AG04450 (cell line): ENCODE results near the gene PIRT. TPM values are rescaled to one million over a fixed set of nuclear protein-coding genes. Genes with fewer than 3 reads are reported as not detected.
"Not testable (repeated sequence)": the region's sequence is repeated elsewhere in the genome, so short reads cannot be mapped to it uniquely, and the experiment has no call there.

Source experiments
- CTCF ChIA-PET: fragments of 300-600, 350-600 bp; formaldehyde crosslinking; extraction: SDS; loops from one replicate; lab custom pipeline; 2022; ENCODE audit warnings: antibody characterized with exemption, inconsistent platforms; lab: Charles Lee
- POLR2A ChIA-PET: fragments of 350-600 bp; formaldehyde crosslinking; extraction: SDS; loops from one replicate; lab custom pipeline; 2021; ENCODE audit warnings: antibody characterized with exemption, inconsistent platforms; lab: Yijun Ruan, JAX
- DNase-seq: peaks from one replicate; pipeline ENCODE4 v3.0.0-alpha.2; 2011; ENCODE audit warnings: low read depth, low spot score
- H3K27ac ChIP-seq: one replicate; pipeline ENCODE4 v1.5.1; 2012; ENCODE audit warnings: low read depth, low read length, control low read depth
- H3K27me3 ChIP-seq: one replicate; pipeline ENCODE4 v1.6.0; 2012; ENCODE audit warnings: low read length; ENCODE audit not compliant: control insufficient read depth, insufficient read depth
- H3K4me3 ChIP-seq: 2 replicates; pipeline ENCODE4 v1.5.1; 2011; ENCODE audit warnings: mild to moderate bottlenecking, low read depth, low read length, control low read depth
- H3K9me3 ChIP-seq: 2 replicates; pipeline ENCODE4 v1.5.1; 2012; ENCODE audit warnings: low read length; ENCODE audit not compliant: control insufficient read depth, insufficient read depth
- CTCF ChIP-seq: IDR thresholded peaks from 2 replicates; pipeline ENCODE4 v1.5.1; 2011; ENCODE audit warnings: low read depth, low read length, control low read depth, inconsistent platforms
- polyA plus RNA-seq: library from polyadenylated mRNA; depleted of rRNA; stranded (reverse); fragments of >200 nt; gene quantifications from 2 replicates; pipeline ENCODE4 v1.2.3, GENCODE V29; 2011

The PIRT gene
- polyA plus RNA-seq, 1 experiment, result not detected

GRCh38 chr17:10871914-10872313 lies 34.0 kb upstream of the PIRT start:
- CTCF ChIA-PET, result no interaction called here
- POLR2A ChIA-PET, result no interaction called here
- H3K4me3 ChIP-seq, result no peak overlapping the region
- no peak for DNase-seq
- TF ChIP-seq CTCF, result no peak
- H3K27ac ChIP-seq, result no peak overlapping the region
- no peaks in the 10 kb centered on the region for H3K27me3 ChIP-seq
- peaks cover 12% of the 10 kb centered on the region for H3K9me3 ChIP-seq

- Histone ChIP-seq H3K4me3 (no peak overlapping the region), H3K27me3 (no peaks in the 10 kb centered on the region), H3K27ac (no peak overlapping the region), H3K9me3 (peaks cover 12% of the 10 kb centered on the region)
- ChIA-PET CTCF (no interaction called here), POLR2A (no interaction called here)
- TF ChIP-seq CTCF, result no peak
- no peak for DNase-seq
Observed at GRCh38 chr17:10870336-10871050, 32.6 kb upstream of the PIRT start.

- H3K4me3 ChIP-seq, POLR2A ChIA-PET, H3K27me3 ChIP-seq, CTCF ChIA-PET, DNase-seq, H3K27ac ChIP-seq, H3K9me3 ChIP-seq: not testable (repeated sequence)
Observed at GRCh38 chr17:10868744-10869143, 30.9 kb upstream of the PIRT start.

GRCh38 chr17:10859051-10859450 lies 21.2 kb upstream of the PIRT start:
- no peak for TF ChIP-seq CTCF
- no peak overlapping the region for H3K27ac ChIP-seq
- no peak for DNase-seq
- H3K4me3 ChIP-seq, result no peak overlapping the region
- H3K27me3 ChIP-seq, result no peaks in the 10 kb centered on the region
- POLR2A ChIA-PET, result no interaction called here
- peaks cover 5% of the 10 kb centered on the region for H3K9me3 ChIP-seq
- CTCF ChIA-PET, result no interaction called here

- Histone ChIP-seq H3K27me3 (no peaks in the 10 kb centered on the region), H3K27ac (no peak overlapping the region), H3K9me3 (peaks cover 5% of the 10 kb centered on the region), H3K4me3 (no peak overlapping the region)
- POLR2A ChIA-PET, result no interaction called here
- no peak for TF ChIP-seq CTCF
- CTCF ChIA-PET, result no interaction called here
- no peak for DNase-seq
Observed at GRCh38 chr17:10857976-10858375, 20.1 kb upstream of the PIRT start.

- H3K27me3 ChIP-seq, H3K4me3 ChIP-seq, H3K27ac ChIP-seq, POLR2A ChIA-PET, DNase-seq, H3K9me3 ChIP-seq: not testable (repeated sequence)
- CTCF ChIA-PET, result interaction anchor here (0.6 to 4.3 kb wide), 4 partner anchors 110 to 200 kb away, joined by 6 to 75 read pairs (median 14); no protein-coding TSS in a partner anchor
Observed at GRCh38 chr17:10846636-10847035, 8.7 kb upstream of the PIRT start.
